Measurements from ENCODE around the gene THRSP. TPM values are rescaled to one million over a fixed set of nuclear protein-coding genes. Genes with fewer than 3 reads are reported as not detected.

The THRSP gene
- total RNA-seq, 1 experiment from 2014 or later, result not detected

DNA sequence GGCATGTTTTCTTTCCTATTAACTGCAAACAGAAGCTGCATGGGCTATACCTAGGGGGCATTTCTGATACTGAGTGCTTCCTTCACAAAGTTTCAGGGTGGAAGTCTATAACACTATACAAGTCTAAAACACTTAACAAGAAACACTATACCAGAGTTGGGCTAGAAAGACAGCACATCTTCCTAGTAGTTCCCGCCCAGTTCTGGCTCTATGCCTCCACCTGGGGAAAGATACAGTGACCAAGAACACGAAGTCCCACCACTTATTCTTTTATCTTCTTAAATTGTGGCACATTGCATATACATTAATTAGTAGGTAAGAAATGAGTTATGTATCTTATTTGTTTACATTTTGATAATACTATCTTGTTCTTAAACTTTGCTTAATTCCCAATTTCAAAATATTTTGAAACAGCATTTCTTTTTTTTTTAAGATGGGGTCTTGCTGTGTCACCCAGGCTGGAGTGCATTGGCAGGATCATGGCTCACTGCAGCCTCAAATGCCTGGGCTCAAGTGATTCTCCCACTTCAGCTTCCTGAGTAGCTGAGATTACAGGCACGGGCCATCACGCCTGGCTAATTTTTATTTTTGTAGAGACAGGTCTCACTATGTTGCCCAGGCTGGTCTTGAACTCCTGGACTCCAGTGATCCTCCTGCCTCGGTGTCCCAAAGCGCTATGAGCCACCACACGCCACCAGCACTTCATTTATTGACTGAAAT is 34.2 kb downstream of the THRSP start:
- no peak for DNase-seq (ENCODE audit: low read depth)

DNA sequence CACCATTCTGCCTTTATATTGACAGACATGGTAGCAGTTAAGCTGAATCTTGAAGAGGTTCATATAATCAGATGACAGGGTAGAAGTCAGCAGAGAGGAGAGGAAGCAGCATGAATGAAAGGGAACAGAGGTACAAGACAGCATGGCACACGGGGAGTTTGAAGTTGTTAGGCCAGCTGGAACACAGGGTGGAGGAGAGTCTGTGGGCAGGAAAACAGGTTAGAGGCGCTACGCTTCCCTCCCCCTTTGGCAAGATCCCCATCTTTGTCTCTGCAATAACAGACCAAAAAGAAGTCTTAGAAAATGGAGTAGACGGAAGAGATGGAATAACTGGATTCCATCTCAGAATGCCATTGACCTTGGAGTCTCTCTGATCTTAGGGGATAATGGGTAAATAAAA is 36.0 kb downstream of the THRSP start:
- DNase-seq (ENCODE audit: low read depth), result no peak

DNA sequence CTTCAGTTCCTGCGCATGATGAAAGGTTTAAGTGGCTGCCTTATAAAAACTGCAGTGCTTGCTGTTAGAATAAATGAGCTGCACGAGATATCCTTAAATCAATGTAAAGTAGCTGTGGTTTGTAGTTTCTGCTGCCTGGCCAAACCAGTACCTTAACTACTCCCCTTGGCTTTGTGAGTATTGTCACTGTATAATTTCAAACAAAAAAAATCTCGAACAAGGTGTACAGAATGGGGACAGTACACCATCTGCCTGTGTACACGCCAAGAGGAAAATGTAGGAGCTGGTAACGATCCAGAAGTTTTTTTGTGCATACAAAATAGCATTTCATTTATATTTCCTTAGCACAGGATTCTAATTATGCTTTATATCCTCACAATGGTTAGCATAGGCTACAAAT is 36.6 kb downstream of the THRSP start:
- DNase-seq (ENCODE audit: low read depth), result no peak

DNA sequence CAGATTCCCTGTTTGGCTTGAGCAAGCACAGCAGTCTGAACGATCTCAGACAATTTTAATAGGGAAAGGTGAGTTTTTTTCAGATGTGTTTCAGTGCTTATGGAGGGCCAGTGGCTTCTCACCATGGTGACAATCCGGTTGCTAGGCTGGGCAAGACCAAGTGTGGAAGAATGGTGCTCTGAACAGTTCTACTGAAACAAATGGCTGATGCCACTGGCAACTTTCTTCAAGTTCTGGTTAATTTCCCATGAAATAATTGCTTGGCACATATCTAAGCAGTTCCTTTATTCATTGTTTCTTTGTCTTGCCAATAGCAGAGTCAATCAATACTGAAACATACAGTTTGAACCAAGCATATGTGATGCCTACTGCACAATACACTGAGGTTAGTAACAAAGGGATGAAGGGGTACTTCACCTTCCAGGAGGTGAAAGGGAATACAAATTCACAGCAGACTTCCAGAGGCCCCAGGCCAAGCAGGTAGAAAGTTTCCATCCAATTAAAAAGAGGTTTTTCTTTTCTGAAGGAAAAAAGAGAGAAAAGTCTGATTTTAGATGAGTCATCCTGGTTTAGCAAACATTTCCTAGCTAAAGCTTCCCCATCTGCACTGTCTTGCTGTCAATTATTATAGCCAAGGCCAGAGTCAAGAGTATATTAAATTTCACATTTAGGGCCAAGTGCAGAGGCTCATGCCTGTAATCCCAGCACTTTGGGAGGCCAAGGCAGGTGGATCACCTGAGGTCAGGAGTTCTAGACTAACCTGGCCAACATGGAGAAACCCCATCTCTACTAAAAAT is 37.2 kb downstream of the THRSP start:
- no peak for DNase-seq (ENCODE audit: low read depth)

DNA sequence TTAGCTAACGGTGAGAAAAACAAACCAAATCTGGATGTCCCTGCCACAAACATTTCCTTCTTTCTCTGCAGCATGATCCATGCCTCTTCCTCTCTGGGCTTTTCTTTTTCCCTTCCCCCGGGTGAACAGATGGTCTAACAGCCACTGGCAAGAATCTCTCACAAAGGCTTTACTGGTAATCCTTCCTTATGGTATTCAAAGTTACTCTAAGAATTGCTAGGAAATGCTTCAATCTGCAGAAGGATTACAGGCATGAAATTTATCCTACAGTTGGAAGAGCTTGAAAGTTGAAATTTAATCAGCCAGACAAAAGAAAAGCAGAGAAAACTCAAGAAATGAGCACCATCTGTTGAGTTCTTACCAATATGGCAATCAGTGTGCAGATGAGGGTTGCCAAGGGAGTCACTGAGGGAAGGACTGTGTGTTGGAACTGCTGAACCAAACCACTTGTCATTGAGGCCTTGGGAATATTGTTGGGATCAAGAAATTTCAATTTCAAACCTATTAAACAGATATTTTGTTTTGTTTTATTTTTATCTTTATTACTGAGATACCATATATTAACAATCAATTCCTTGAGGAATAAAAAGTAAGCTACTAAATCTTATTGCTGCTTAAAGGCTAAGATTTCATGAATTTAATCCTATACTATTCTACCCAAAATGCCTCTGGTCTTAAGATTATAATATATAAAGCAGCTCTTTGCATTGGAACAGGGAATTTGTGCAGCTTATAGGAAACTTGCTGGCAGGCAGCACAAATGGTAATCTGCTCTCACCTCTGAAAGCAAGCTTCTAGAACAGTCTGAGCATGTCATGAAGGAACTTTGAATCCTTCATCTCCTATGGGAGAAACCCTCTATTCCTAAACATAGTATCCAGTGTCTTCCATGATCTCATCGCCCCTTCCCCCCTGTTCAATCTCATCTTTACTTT is 45.7 kb downstream of the THRSP start:
- no peak for DNase-seq (ENCODE audit: low read depth)

DNA sequence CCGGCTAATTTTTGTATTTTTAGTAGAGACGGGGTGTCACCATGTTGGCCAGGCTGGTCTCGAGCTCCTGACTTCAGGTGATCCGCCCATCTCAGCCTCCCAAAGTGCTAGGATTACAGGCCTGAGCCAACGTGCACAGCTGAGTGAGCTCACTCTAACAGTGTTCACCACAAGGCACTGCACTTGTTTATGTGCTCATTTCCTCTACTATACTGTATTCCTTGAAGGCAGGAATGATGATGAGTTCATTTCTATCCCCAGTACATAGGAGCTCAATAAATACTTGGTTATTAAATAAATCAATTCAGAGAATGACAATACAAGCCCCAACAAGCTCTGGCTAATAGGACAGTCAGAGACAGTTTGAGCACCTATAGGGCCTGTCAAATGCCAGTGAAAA is 46.7 kb downstream of the THRSP start:
- no peak for DNase-seq (ENCODE audit: low read depth)

DNA sequence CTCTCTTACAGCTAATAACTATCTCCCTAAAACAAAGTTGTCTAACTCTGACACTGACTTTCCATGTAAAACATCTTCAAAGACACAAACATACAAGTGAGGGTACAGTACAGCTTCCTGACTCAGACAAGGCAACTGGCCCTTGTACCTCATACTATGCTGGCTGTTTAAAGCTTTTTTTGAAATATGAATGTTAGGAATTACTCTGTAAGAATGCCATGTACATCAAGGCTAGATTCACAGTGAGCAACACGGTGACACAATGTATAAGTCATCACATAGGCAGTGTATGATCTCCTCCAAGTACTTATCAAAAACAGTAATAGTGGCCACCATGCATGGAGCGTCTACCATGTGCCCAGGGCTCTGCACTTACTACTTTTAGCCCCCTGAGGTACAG is 47.2 kb downstream of the THRSP start:
- DNase-seq (ENCODE audit: low read depth), result no peak

DNA sequence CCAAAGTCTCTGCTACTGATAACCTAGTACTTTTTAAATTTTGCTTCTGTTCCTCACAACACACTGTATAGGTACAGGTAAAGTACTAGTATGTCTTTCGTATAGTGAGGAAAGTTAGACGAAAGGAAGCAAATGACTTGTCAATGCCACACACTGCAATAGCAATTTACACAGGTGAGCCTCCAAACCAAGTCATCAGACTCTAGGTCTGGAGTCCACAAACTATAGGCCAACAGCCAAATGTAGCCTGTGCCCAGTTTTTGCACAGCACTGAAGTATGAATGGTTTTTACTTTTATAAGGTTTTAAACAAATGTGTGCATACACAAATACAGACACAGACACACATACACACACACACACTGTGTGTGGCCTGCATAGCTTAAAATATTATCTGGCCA is 47.6 kb downstream of the THRSP start:
- no peak for DNase-seq (ENCODE audit: low read depth)

DNA sequence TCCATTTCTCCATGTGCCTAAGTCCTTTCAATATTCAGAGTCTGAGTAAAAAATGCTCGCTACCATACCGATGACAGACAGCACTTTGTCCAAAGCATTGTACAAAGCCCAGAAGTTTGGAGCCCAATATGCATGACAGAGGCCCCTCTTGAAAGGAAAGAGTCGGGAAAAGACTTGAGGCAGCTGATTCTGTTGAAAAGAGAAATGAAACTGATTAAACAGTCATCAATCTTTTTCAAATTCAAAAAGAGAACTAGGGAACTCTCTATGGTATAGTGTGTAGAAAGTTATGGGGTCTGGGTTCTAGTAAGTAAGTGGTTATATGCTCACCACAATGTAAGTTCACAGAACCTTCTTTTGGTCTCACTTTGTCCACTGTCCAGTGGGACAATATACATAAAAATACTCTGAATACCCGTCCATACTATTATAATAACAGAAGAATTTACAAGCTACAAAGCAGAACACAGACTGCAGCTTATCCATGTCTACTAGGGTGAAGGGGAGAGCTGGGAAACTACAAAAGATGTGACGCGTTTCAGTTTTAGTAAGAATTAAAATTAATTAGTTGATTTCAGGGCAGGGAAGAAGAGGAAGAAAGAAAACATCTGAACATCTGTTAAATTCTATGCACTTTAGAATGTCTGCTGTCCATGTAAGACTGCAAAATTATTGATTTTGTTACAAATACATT is 49.1 kb downstream of the THRSP start:
- DNase-seq (ENCODE audit: low read depth), result no peak

Other genes starting within 250 kb of the THRSP start
- gene RSF1, start 243.1 kb upstream of the THRSP start, total RNA-seq (2014; rRNA removed), result 19.5 and 48.9 TPM in 2 replicates
- gene AAMDC, start 242.7 kb upstream of the THRSP start, total RNA-seq (2014; rRNA removed), result 22.0 and 29.7 TPM in 2 replicates
- 28.0 and 38.7 TPM in 2 replicates for gene INTS4, start 69.2 kb upstream of the THRSP start, total RNA-seq (2014; rRNA removed)
- 1.2 and 1.9 TPM in 2 replicates for gene KCTD14, start 40.6 kb upstream of the THRSP start, total RNA-seq (2014; rRNA removed)
- gene NDUFC2, start 16.0 kb downstream of the THRSP start, total RNA-seq (2014; rRNA removed), result 83.7 and 96.5 TPM in 2 replicates
- 71.2 and 83.8 TPM in 2 replicates for gene ALG8, start 75.8 kb downstream of the THRSP start, total RNA-seq (2014; rRNA removed)
- gene KCTD21, start 124.8 kb downstream of the THRSP start, total RNA-seq (2014; rRNA removed), result 7.2 and 7.6 TPM in 2 replicates
- 6.6 and 7.2 TPM in 2 replicates for gene USP35, start 125.1 kb downstream of the THRSP start, total RNA-seq (2014; rRNA removed)

All from LHCN-M2 (cell line).